HAP-1 (cell line): Measurements from ENCODE around the gene S100A6.
"Not testable (repeated sequence)": the region's sequence is repeated elsewhere in the genome, so short reads cannot be mapped to it uniquely, and the experiment has no call there.

Experiments
- DNase-seq, 2 experiments: peaks; one replicate each; pipeline ENCODE4 v3.0.0-alpha.2; 2016 to 2020; ENCODE audit warnings: low spot score in 2 of 2
- H3K27me3 ChIP-seq: fragments of 250-450 bp; sonication (Bioruptor Pico); 2 replicates; pipeline ENCODE4 v1.5.1; 2020; ENCODE audit warnings: low read depth, mild to moderate bottlenecking, moderate library complexity
- H3K36me3 ChIP-seq: fragments of 250-450 bp; sonication (Bioruptor Pico); replicated peaks from 2 replicates; pipeline ENCODE4 v1.5.1; 2020; ENCODE audit warnings: mild to moderate bottlenecking
- H3K4me1 ChIP-seq: fragments of 250-450 bp; sonication (Bioruptor Pico); 2 replicates; pipeline ENCODE4 v1.5.1; 2020; ENCODE audit warnings: mild to moderate bottlenecking
- H3K4me3 ChIP-seq: fragments of 250-450 bp; sonication (Bioruptor Pico); 2 replicates; pipeline ENCODE4 v1.5.1; 2020; ENCODE audit warnings: mild to moderate bottlenecking, moderate library complexity
- H3K9me3 ChIP-seq: fragments of 250-450 bp; sonication (Bioruptor Pico); 2 replicates; pipeline ENCODE4 v1.5.1; 2020; ENCODE audit warnings: mild to moderate bottlenecking, moderate library complexity
- in situ Hi-C: fragments of 300-500 bp; cut with MboI; formaldehyde crosslinking; loops from 3 replicates; pipeline ENCODE4 v1.14.3; 2020; ENCODE audit warnings: low sequenced_read_pairs, inconsistent platforms, mixed read lengths

The S100A6 gene

GRCh38 chr1:153536012-153536670 is 350 bp upstream of the S100A6 start:
- peaks cover 13% of the 10 kb centered on the region for H3K4me1 ChIP-seq
- DNase-seq, result peak in 1 of 2 experiments; percentile 80
- H3K9me3 ChIP-seq, result no peaks in the 10 kb centered on the region
- H3K4me3 ChIP-seq, result peak overlapping the region; percentile 31
- in situ Hi-C loops, result no loop called here
- H3K36me3 ChIP-seq, result no peaks in the 10 kb centered on the region
- no peaks in the 10 kb centered on the region for H3K27me3 ChIP-seq

GRCh38 chr1:153534925-153535241 is 908 bp downstream of the S100A6 start:
- Histone ChIP-seq H3K27me3 (no peaks in the 10 kb centered on the region), H3K36me3 (no peaks in the 10 kb centered on the region), H3K9me3 (no peaks in the 10 kb centered on the region), H3K4me3 (no peak overlapping the region), H3K4me1 (peaks cover 13% of the 10 kb centered on the region)
- in situ Hi-C loops, result no loop called here
- no peak for DNase-seq

- in situ Hi-C loops, result no loop called here
- peaks cover 13% of the 10 kb centered on the region for H3K4me1 ChIP-seq
- no peaks in the 10 kb centered on the region for H3K9me3 ChIP-seq
- H3K4me3 ChIP-seq, result no peak overlapping the region
- no peak for DNase-seq
- no peaks in the 10 kb centered on the region for H3K36me3 ChIP-seq
- H3K27me3 ChIP-seq, result no peaks in the 10 kb centered on the region
Measured at GRCh38 chr1:153534226-153534924, 1.4 kb downstream of the S100A6 start.

GRCh38 chr1:153533689-153534201 is 2.0 kb downstream of the S100A6 start:
- Histone ChIP-seq H3K4me3 (no peak overlapping the region), H3K27me3 (no peaks in the 10 kb centered on the region), H3K9me3 (no peaks in the 10 kb centered on the region), H3K36me3 (no peaks in the 10 kb centered on the region), H3K4me1 (peaks cover 13% of the 10 kb centered on the region)
- no peak for DNase-seq
- in situ Hi-C loops, result no loop called here

GRCh38 chr1:153532769-153533599 is 2.8 kb downstream of the S100A6 start:
- no peaks in the 10 kb centered on the region for H3K27me3 ChIP-seq
- H3K4me3 ChIP-seq, result no peak overlapping the region

GRCh38 chr1:153532181-153532580 is 3.6 kb downstream of the S100A6 start:
- in situ Hi-C loops, result no loop called here
- no peaks in the 10 kb centered on the region for H3K27me3 ChIP-seq
- peaks cover 7% of the 10 kb centered on the region for H3K4me1 ChIP-seq
- DNase-seq, result no peak
- no peaks in the 10 kb centered on the region for H3K9me3 ChIP-seq
- no peak overlapping the region for H3K4me3 ChIP-seq
- H3K36me3 ChIP-seq, result no peaks in the 10 kb centered on the region

More at GRCh38 chr1:153532769-153533599, 2.8 kb downstream of the S100A6 start:
- DNase-seq, result peak; percentile 40 to 80
- Histone ChIP-seq H3K36me3 (no peaks in the 10 kb centered on the region), H3K9me3 (no peaks in the 10 kb centered on the region), H3K4me1 (peaks cover 7% of the 10 kb centered on the region)
- in situ Hi-C loops, result no loop called here

GRCh38 chr1:153531638-153532037 is 4.2 kb downstream of the S100A6 start:
- Histone ChIP-seq H3K36me3 (no peaks in the 10 kb centered on the region), H3K27me3 (no peaks in the 10 kb centered on the region), H3K4me1 (peaks cover 6% of the 10 kb centered on the region), H3K9me3 (no peaks in the 10 kb centered on the region), H3K4me3 (no peak overlapping the region)
- in situ Hi-C loops, result no loop called here
- DNase-seq, result no peak

- Histone ChIP-seq H3K9me3 (no peaks in the 10 kb centered on the region), H3K36me3 (no peaks in the 10 kb centered on the region), H3K4me3 (no peak overlapping the region), H3K4me1 (peaks cover 11% of the 10 kb centered on the region), H3K27me3 (no peaks in the 10 kb centered on the region)
- in situ Hi-C loops, result no loop called here
- no peak for DNase-seq
Measured at GRCh38 chr1:153527683-153528040, 8.1 kb downstream of the S100A6 start.

- H3K36me3 ChIP-seq, result no peaks in the 10 kb centered on the region
- in situ Hi-C loops, result no loop called here
Measured at GRCh38 chr1:153527023-153527682, 8.6 kb downstream of the S100A6 start.

GRCh38 chr1:153526132-153526543 is 9.7 kb downstream of the S100A6 start:
- in situ Hi-C loops, result no loop called here
- H3K36me3 ChIP-seq, result no peaks in the 10 kb centered on the region
- DNase-seq, result peak; percentile 39 to 77
- H3K9me3 ChIP-seq, result no peaks in the 10 kb centered on the region
- no peaks in the 10 kb centered on the region for H3K27me3 ChIP-seq
- H3K4me1 ChIP-seq, result peaks cover 11% of the 10 kb centered on the region
- H3K4me3 ChIP-seq, result no peak overlapping the region

More at GRCh38 chr1:153527023-153527682, 8.6 kb downstream of the S100A6 start:
- Histone ChIP-seq H3K9me3 (no peaks in the 10 kb centered on the region), H3K4me1 (peaks cover 11% of the 10 kb centered on the region), H3K4me3 (no peak overlapping the region), H3K27me3 (no peaks in the 10 kb centered on the region)
- DNase-seq, result no peak

- H3K4me3 ChIP-seq, result no peak overlapping the region
- peaks cover 11% of the 10 kb centered on the region for H3K4me1 ChIP-seq
- H3K36me3 ChIP-seq, result no peaks in the 10 kb centered on the region
- in situ Hi-C loops, result no loop called here
- no peaks in the 10 kb centered on the region for H3K9me3 ChIP-seq
- no peak for DNase-seq
- no peaks in the 10 kb centered on the region for H3K27me3 ChIP-seq
Measured at GRCh38 chr1:153525088-153525728, 10.6 kb downstream of the S100A6 start.

- peaks cover 11% of the 10 kb centered on the region for H3K4me1 ChIP-seq
- H3K9me3 ChIP-seq, H3K36me3 ChIP-seq, in situ Hi-C loops, H3K27me3 ChIP-seq, DNase-seq, H3K4me3 ChIP-seq: not testable (repeated sequence)
Measured at GRCh38 chr1:153522353-153523048, 13.3 kb downstream of the S100A6 start.

- in situ Hi-C loops, H3K4me3 ChIP-seq: not testable (repeated sequence)
- peaks cover 11% of the 10 kb centered on the region for H3K4me1 ChIP-seq
Measured at GRCh38 chr1:153521808-153522207, 14.0 kb downstream of the S100A6 start.

More at GRCh38 chr1:153521808-153522207, 14.0 kb downstream of the S100A6 start:
- H3K27me3 ChIP-seq, DNase-seq, H3K36me3 ChIP-seq, H3K9me3 ChIP-seq: not testable (repeated sequence)
